Glutamatergic neuron (in vitro differentiated cells): ENCODE data around the gene ASS1. TPM values are rescaled to one million over a fixed set of nuclear protein-coding genes. Genes with fewer than 3 reads are reported as not detected.

Experiments
- DNase-seq: peaks from one replicate; pipeline ENCODE4 v3.0.0; 2022
- H3K27ac Mint-ChIP-seq: one replicate; pipeline ENCODE4 v1.8.0; 2020; ENCODE audit warnings: mild to moderate bottlenecking, mixed read lengths, inconsistent platforms; ENCODE audit not compliant: unreplicated experiment
- H3K27me3 Mint-ChIP-seq: one replicate; pipeline ENCODE4 v1.8.0; 2020; ENCODE audit warnings: mild to moderate bottlenecking, moderate library complexity, mixed read lengths, inconsistent platforms; ENCODE audit not compliant: unreplicated experiment
- H3K36me3 Mint-ChIP-seq: one replicate; pipeline ENCODE4 v1.8.0; 2020; ENCODE audit warnings: mild to moderate bottlenecking, mixed read lengths, inconsistent platforms; ENCODE audit not compliant: unreplicated experiment
- H3K4me1 Mint-ChIP-seq: one replicate; pipeline ENCODE4 v1.8.0; 2020; ENCODE audit warnings: mild to moderate bottlenecking, low read depth, mixed read lengths, inconsistent platforms; ENCODE audit not compliant: unreplicated experiment
- H3K4me3 Mint-ChIP-seq: one replicate; pipeline ENCODE4 v1.8.0; 2020; ENCODE audit warnings: mild to moderate bottlenecking, mixed read lengths, inconsistent platforms; ENCODE audit not compliant: unreplicated experiment
- H3K9me3 Mint-ChIP-seq: one replicate; pipeline ENCODE4 v1.8.0; 2020; ENCODE audit warnings: mild to moderate bottlenecking, moderate library complexity, mixed read lengths, inconsistent platforms; ENCODE audit not compliant: unreplicated experiment
- CTCF ChIP-seq: fragments of 200-600 bp; sonication (generic); IDR thresholded peaks from one replicate; pipeline ENCODE4 v1.5.0; 2021; ENCODE audit not compliant: partially characterized antibody, unreplicated experiment
- total RNA-seq: library from RNA; stranded (reverse); fragmentation: NEBNext Ultra II Directional; extraction: Animal tissue kit (Norgen Biotek cat#: 25700); gene quantifications from one replicate; pipeline ENCODE4 v1.2.1, GENCODE V29; 2021; ENCODE audit not compliant: unreplicated experiment

ASS1 gene
- total RNA-seq, 1 donor from 2014 or later: 31.5 TPM

- Mint-ChIP-seq H3K4me3 (no peak overlapping the region), H3K9me3 (no peaks in the 10 kb centered on the region), H3K4me1 (no peaks in the 10 kb centered on the region), H3K27me3 (peaks cover 4% of the 10 kb centered on the region), H3K36me3 (peaks cover 4% of the 10 kb centered on the region), H3K27ac (no peak overlapping the region)
- DNase-seq: no peak
- TF ChIP-seq CTCF: no peak
Observed at GRCh38 chr9:130549093-130549735, 104.5 kb downstream of the ASS1 start.

Other genes starting within 250 kb of the ASS1 start
- gene HMCN2, start 179.2 kb upstream of the ASS1 start, total RNA-seq: 9.3 TPM
- 76.8 TPM for gene FUBP3, start 134.6 kb downstream of the ASS1 start, total RNA-seq
- gene PRDM12, start 219.6 kb downstream of the ASS1 start, total RNA-seq: 0.98 TPM
- gene EXOSC2, start 248.8 kb downstream of the ASS1 start, total RNA-seq: 43.3 TPM